Peyer's patch (tissue), 4 donors: ENCODE measurements around the gene LRP4. TPM values are rescaled to one million over a fixed set of nuclear protein-coding genes. Genes with fewer than 3 reads are reported as not detected.

ENCODE experiments used
- DNase-seq, 3 donors: peaks; one replicate each; pipeline ENCODE4 v3.0.0-alpha.2; 2017 to 2019
- H3K27ac ChIP-seq, 4 donors: fragments of 200-600 bp; sonication (generic); one replicate each; pipeline ENCODE4 v1.5.1; 2016 to 2019
- H3K27me3 ChIP-seq, 2 donors: fragments of 200-600 bp; sonication (generic); one replicate each; pipeline ENCODE4 v1.5.1; 2019
- H3K36me3 ChIP-seq, 3 donors: fragments of 200-600 bp; sonication (generic); one replicate each; pipeline ENCODE4 v1.5.1; 2016 to 2019
- H3K4me1 ChIP-seq, 4 donors: fragments of 200-600 bp; sonication (generic); one replicate each; pipeline ENCODE4 v1.5.1; 2016 to 2019
- H3K4me3 ChIP-seq, 4 donors: fragments of 200-600 bp; sonication (generic); 1 replicate in 3 of 4; 2 replicates in 1 of 4; pipeline ENCODE4 v1.5.1; 2016 to 2019; ENCODE audit warnings: mild to moderate bottlenecking in 1 of 4
- H3K9me3 ChIP-seq, 4 donors: fragments of 200-600 bp; sonication (generic); one replicate each; pipeline ENCODE4 v1.5.1; 2016 to 2019; ENCODE audit warnings: mild to moderate bottlenecking in 1 of 4
- POLR2A ChIP-seq, 2 donors: fragments of 450-650 bp; IDR thresholded peaks; one replicate each; pipeline ENCODE4 v1.5.1; 2017; ENCODE audit warnings: antibody characterized with exemption in 2 of 2, mild to moderate bottlenecking in 2 of 2, moderate library complexity in 2 of 2
- total RNA-seq, 4 donors: library from RNA; depleted of rRNA; stranded (reverse); fragments of >200 nt; gene quantifications; one replicate each; pipeline ENCODE4 v1.1.0, GENCODE V29; 2016
- TF ChIP-seq, protein P1 (sequence below), 6 experiments: fragments of 450-650 bp in 4 of 6; fragments of 200-600 bp in 2 of 6; sonication (generic) in 1 of 6; IDR thresholded peaks; one replicate each; pipeline ENCODE4 v1.5.1; 2017 to 2019; ENCODE audit warnings: antibody characterized with exemption in 6 of 6, mild to moderate bottlenecking in 3 of 6, moderate library complexity in 1 of 6

Gene LRP4
- total RNA-seq, 4 donors from 2014 or later: 37.1 to 62.5 (median 44.4) TPM

DNA sequence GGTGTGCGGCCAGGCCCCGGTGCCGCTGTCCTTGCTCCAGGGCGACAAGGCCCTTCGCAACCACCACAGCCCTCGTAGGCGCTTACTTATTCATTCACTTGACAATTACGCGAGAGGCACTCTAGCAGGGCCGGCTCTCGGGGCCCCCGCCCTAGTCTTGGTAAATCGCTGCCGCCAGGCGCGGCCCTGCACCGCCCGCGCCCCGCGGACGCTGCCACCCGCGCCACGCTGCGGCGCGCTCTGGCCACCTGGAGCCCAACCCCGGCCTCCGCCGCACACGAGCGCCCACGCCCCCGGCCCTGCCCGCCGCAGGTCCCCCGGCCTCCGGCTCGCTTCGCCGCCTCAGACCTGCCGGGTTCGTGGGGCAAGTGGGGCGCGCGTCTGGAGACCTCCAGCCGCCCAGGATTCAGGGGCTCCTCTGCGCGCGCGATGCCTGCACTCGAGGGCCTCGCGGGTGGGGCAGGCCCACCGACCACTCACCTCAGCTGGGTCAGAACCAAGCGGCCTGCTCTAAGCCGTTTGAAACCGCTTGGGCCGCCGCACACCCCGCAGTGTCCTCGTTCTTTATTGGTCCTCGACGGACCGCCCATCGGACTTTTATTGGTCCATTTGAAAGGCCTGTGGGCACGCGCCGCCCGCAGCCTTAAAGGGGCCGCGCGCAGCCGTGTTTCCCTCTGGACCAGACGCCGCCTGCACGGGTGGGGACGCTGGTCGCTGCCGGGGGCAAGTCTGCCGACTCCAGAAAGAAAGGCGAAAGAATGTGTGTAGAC, 72.4 kb downstream of the LRP4 start, which contains the start of gene CKAP5:
TSS of gene CKAP5 (minus strand) at position 541 of the 770 bp plus-strand sequence. CDS start 25,049 bp downstream, outside the sequence.
- Histone ChIP-seq H3K27me3 (no peaks in the 10 kb centered on the region), H3K4me3 (peak within 1 kb of the TSS; percentile 77 to 98 (median 86)), H3K4me1 (peaks cover 0 to 17% (median 2%) of the 10 kb centered on the region in 4 donors), H3K9me3 (no peaks in the 10 kb centered on the region), H3K36me3 (no peaks in the 10 kb centered on the region), H3K27ac (peak within 1 kb of the TSS; percentile 79 to 94 (median 88))
- TF ChIP-seq, protein P1, sequence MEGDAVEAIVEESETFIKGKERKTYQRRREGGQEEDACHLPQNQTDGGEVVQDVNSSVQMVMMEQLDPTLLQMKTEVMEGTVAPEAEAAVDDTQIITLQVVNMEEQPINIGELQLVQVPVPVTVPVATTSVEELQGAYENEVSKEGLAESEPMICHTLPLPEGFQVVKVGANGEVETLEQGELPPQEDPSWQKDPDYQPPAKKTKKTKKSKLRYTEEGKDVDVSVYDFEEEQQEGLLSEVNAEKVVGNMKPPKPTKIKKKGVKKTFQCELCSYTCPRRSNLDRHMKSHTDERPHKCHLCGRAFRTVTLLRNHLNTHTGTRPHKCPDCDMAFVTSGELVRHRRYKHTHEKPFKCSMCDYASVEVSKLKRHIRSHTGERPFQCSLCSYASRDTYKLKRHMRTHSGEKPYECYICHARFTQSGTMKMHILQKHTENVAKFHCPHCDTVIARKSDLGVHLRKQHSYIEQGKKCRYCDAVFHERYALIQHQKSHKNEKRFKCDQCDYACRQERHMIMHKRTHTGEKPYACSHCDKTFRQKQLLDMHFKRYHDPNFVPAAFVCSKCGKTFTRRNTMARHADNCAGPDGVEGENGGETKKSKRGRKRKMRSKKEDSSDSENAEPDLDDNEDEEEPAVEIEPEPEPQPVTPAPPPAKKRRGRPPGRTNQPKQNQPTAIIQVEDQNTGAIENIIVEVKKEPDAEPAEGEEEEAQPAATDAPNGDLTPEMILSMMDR (IDR thresholded peaks at IDR 0.05): peak in 3 of 6 experiments; percentile 3 to 28 (median 19)
- TF ChIP-seq POLR2A (IDR thresholded peaks at IDR 0.05): peak; percentile 20 to 53
- DNase-seq: peak; percentile 89 to 96 (median 93)

DNA sequence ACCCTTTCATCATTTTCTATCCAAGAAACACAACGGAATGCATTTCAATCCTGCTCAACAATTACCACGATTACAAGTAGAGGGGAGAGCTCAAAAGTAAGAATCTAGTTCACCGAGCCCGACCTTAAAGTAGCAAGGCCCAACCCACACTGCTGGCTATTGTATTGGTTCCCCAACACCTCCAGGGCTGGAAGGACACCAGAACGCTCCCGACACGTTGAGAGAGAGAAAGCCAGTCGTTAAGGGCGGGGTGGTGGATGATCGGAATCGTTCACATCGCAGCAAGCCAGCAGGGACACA, 73.0 kb downstream of the LRP4 start:
- Histone ChIP-seq H3K4me1 (peaks cover 0 to 17% (median 2%) of the 10 kb centered on the region in 4 donors), H3K27me3 (no peaks in the 10 kb centered on the region), H3K36me3 (no peaks in the 10 kb centered on the region), H3K4me3 (peak overlapping the region; percentile 77 to 98 (median 86)), H3K27ac (peak overlapping the region; percentile 79 to 94 (median 88)), H3K9me3 (no peaks in the 10 kb centered on the region)
- no peak for DNase-seq
- TF ChIP-seq, protein P1 (IDR thresholded peaks at IDR 0.05): no peak
- no peak for TF ChIP-seq POLR2A (IDR thresholded peaks at IDR 0.05)

DNA sequence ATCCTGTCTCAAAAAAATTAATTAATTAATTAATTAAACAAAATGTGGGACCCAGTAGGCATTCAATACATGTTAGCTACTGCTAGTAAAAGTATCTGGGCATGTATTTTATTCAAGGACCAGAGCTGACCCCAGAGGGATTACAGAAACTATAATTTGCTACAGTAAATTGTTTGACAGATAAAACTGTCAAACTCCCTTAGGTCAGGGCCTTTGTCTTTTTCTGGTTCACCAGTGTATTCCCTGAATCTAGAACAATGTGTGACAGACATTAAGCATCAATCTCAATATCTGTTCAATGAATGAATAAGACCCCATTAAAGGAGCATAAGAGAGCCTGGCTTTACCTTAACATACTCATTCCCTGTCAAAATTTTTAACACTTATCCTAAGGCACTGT, 78.2 kb downstream of the LRP4 start:
- Histone ChIP-seq H3K36me3 (no peaks in the 10 kb centered on the region), H3K4me1 (peaks cover 0 to 15% (median 0%) of the 10 kb centered on the region in 4 donors)
- no peak for TF ChIP-seq POLR2A (IDR thresholded peaks at IDR 0.05)
- TF ChIP-seq, protein P1 (IDR thresholded peaks at IDR 0.05): no peak

DNA sequence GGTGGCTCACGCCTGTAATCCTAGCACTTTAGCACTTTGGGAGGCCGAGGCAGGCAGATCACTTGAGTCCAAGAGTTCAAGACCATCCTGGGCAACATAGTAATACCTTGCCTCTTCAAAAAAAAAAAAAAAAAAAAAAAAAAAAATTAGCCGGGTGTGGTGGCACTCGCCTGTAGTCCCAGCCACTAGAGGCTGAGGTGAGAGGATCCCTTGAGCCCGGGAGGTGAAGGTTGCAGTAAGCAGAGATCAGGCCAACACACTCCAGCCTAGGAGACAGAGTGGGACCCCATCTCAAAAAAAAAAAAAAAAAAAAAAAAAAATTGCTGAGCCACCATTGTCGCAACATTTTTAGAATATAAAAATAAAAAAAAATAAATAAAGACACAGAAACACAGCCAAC, 79.8 kb downstream of the LRP4 start:
- TF ChIP-seq, protein P1 (IDR thresholded peaks at IDR 0.05): no peak
- no peak for TF ChIP-seq POLR2A (IDR thresholded peaks at IDR 0.05)
- Histone ChIP-seq H3K9me3 (no peaks in the 10 kb centered on the region), H3K4me1 (no peaks in the 10 kb centered on the region), H3K4me3 (no peak overlapping the region), H3K27me3 (no peaks in the 10 kb centered on the region), H3K27ac (no peak overlapping the region), H3K36me3 (no peaks in the 10 kb centered on the region)
- no peak for DNase-seq

More for the DNA sequence above, 78.2 kb downstream of the LRP4 start:
- Histone ChIP-seq H3K4me3 (no peak overlapping the region), H3K27me3 (no peaks in the 10 kb centered on the region), H3K9me3 (no peaks in the 10 kb centered on the region), H3K27ac (no peak overlapping the region)
- DNase-seq: no peak

DNA sequence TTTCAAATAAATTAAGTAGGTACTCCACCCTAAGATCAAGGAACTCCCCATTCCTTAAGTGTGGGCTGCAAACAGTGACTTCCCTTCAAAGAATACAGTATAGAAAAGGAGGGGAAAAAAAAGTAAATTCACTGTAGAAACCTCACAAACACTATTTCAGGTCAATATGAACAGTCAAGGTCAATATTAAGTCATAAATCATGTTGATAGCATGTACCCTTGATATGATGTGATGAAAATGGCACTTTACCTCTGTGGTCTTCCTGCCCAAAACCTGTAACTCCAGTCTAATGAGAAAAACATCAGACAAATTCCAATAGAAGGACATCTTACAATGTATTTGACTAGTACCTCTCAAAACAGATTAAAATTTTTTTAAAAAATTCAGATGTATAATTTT, 80.5 kb downstream of the LRP4 start:
- DNase-seq: no peak
- Histone ChIP-seq H3K9me3 (no peaks in the 10 kb centered on the region), H3K27ac (no peak overlapping the region), H3K4me1 (no peaks in the 10 kb centered on the region), H3K4me3 (no peak overlapping the region), H3K36me3 (no peaks in the 10 kb centered on the region), H3K27me3 (no peaks in the 10 kb centered on the region)
- TF ChIP-seq, protein P1 (IDR thresholded peaks at IDR 0.05): no peak
- TF ChIP-seq POLR2A (IDR thresholded peaks at IDR 0.05): no peak
